H1 (cell line): Measurements from ENCODE around the gene IGLON5. TPM values are rescaled to one million over a fixed set of nuclear protein-coding genes. Genes with fewer than 3 reads are reported as not detected.

ENCODE experiments used
- ASH2L ChIP-seq: fragments of 200-600, 300-600 bp; sonication (generic); IDR thresholded peaks from one replicate; pipeline ENCODE4 v1.7.1; 2017; ENCODE audit warnings: low read length
- CBX5 ChIP-seq: fragments of 300-800, 300-1000 bp; sonication (generic); IDR thresholded peaks from 2 replicates; pipeline ENCODE4 v1.7.1; 2016; ENCODE audit warnings: antibody characterized with exemption, low read length, low read depth
- CHD2 ChIP-seq: IDR thresholded peaks from 2 replicates; pipeline ENCODE4 v1.6.1; 2012; ENCODE audit warnings: low read length, improper control_type of control experiment
- CHD7 ChIP-seq: fragments of 300-600 bp; sonication (generic); IDR thresholded peaks from 2 replicates; pipeline ENCODE4 v1.7.1; 2012; ENCODE audit warnings: low read length, moderate library complexity, mild to moderate bottlenecking, inconsistent platforms; ENCODE audit not compliant: insufficient replicate concordance
- POLR2AphosphoS5 ChIP-seq: IDR thresholded peaks from 2 replicates; pipeline ENCODE4 v1.6.1; 2011; ENCODE audit warnings: low read depth, low read length
- TBP ChIP-seq: IDR thresholded peaks from 2 replicates; pipeline ENCODE4 v1.6.1; 2011; ENCODE audit warnings: low read depth, low read length, improper control_type of control experiment
- polyA plus RNA-seq, 7 experiments: library from polyadenylated mRNA; depleted of rRNA in 3 of 7; stranded (reverse) in 5 of 7; unstranded in 2 of 7; fragments of >200 nt in 5 of 7; fragments of 200-250 nt in 2 of 7; gene quantifications; 1 replicate in 5 of 7; 2 replicates in 1 of 7; 4 replicates in 1 of 7; pipeline versions ENCODE4 v1.2.1 to v1.2.3, GENCODE V29; 2011 to 2013; ENCODE audit warnings: missing spikeins in 2 of 7, mixed read lengths in 2 of 7
- total RNA-seq: library from RNA; stranded (reverse); fragmentation: NEBNext Ultra II Directional; extraction: Animal tissue kit (Norgen Biotek cat#: 25700); gene quantifications from 2 replicates; pipeline ENCODE4 v1.2.1, GENCODE V29; 2021

The IGLON5 gene
- total and polyA plus RNA-seq, 2 of the 8 experiments (the other 6 are each of a cell fraction or from before 2014, with no cell fraction given): 31.8 to 34.6 TPM

- TF ChIP-seq POLR2AphosphoS5: no peak
- no peak for TF ChIP-seq CHD2
- no peak for TF ChIP-seq TBP
- TF ChIP-seq ASH2L: no peak
- no peak for TF ChIP-seq CBX5
- TF ChIP-seq CHD7: no peak
Measured at GRCh38 chr19:51319649-51320279, 8.3 kb downstream of the IGLON5 start (continued).
